T-helper 2 cell treated with Interferon-gamma antibody and Interleukin-4, amounts not matched to agents 5 μg/mL and 100 μg/mL, for 36 hours (primary cell): Measurements from ENCODE around the gene PLK1.

Source experiments
- DNase-seq: peaks from one replicate; pipeline ENCODE4 v3.0.0; 2021; ENCODE audit warnings: low spot score
- H3K27ac Mint-ChIP-seq: one replicate; pipeline ENCODE4 v1.8.0; 2021; ENCODE audit warnings: mild to moderate bottlenecking, mixed read lengths
- H3K27me3 Mint-ChIP-seq: one replicate; pipeline ENCODE4 v1.8.0; 2021; ENCODE audit warnings: low read depth, mixed read lengths
- H3K36me3 Mint-ChIP-seq: one replicate; pipeline ENCODE4 v1.8.0; 2021; ENCODE audit warnings: low read depth, mixed read lengths
- H3K4me1 Mint-ChIP-seq: one replicate; pipeline ENCODE4 v1.8.0; 2021; ENCODE audit warnings: low read depth, mixed read lengths
- H3K4me3 Mint-ChIP-seq: one replicate; pipeline ENCODE4 v1.8.0; 2022; ENCODE audit warnings: mild to moderate bottlenecking, moderate library complexity, mixed read lengths
- H3K9me3 Mint-ChIP-seq: one replicate; pipeline ENCODE4 v1.8.0; 2021; ENCODE audit warnings: mixed read lengths

The PLK1 gene

DNA sequence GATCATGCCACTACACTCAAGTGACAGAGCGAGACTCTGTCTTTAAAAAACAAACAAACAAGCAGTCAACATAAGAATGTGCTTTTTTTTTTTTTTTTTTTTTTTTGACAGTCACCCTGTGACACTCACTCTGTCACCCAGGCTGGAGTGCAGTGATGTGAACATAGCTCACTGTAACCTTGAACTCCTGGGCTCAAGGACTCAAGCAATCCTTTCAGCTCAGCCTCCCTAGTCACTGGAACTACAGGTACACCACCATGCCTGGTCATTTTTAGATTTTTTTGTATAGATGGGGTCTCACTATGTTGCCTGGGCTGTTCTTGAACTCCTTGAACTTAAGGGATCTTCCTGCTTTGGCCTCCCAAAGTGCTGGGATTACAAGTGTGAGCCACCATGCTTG is 60.8 kb downstream of the PLK1 start:
- H3K27me3 Mint-ChIP-seq: peaks cover 24% of the 10 kb centered on the region
- no peaks in the 10 kb centered on the region for H3K36me3 Mint-ChIP-seq

More for the DNA sequence above, 60.8 kb downstream of the PLK1 start:
- no peak overlapping the region for H3K4me3 Mint-ChIP-seq
- DNase-seq: no peak
- peaks cover 2% of the 10 kb centered on the region for H3K4me1 Mint-ChIP-seq
- H3K27ac Mint-ChIP-seq: no peak overlapping the region
- no peaks in the 10 kb centered on the region for H3K9me3 Mint-ChIP-seq
